NCI-H345 (cell line): ENCODE measurements around the gene VEPH1.
A peak's percentile ranks its signal among the peaks of the same experiment; 100 is the strongest.

ENCODE experiments used
- DNase-seq: peaks from one replicate; lab custom pipeline; 2025; lab: John Stamatoyannopoulos, UW

Gene VEPH1

DNA sequence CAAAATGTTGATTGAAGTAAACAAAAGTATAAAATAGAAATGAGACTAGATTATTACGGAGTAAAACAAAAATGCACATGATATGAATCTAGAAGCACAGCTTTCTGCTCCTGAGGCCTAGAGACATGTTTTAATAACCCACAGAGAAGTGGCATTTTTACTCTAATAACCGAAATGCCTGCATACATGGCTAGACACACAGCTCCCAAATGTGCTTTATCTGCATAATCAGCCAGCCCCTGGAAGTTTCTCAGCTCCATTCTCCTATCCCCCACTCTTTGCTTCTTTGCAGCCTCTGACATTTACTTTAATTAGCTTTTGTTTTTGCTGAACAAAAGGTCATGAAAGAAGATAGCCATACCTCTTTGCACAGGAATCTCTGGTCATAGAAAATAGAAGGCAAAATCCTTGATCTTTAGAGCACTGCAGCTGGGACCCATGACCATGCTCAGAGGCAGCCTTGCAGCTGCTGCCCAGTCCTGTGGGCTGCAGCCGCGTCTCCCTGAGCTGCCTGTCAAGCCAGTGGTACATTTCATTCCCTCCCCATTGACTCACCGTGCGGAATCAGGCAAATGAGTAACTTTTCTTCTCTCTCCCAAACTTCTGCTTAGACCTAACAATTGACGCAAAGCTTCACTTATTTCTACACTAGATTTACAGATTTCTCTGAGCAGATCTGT is at the start of gene VEPH1:
VEPH1 (minus strand) TSS at position 501 of the 680 bp plus-strand sequence. CDS start 8,067 bp downstream, outside the sequence.
- DNase-seq: no peak

DNA sequence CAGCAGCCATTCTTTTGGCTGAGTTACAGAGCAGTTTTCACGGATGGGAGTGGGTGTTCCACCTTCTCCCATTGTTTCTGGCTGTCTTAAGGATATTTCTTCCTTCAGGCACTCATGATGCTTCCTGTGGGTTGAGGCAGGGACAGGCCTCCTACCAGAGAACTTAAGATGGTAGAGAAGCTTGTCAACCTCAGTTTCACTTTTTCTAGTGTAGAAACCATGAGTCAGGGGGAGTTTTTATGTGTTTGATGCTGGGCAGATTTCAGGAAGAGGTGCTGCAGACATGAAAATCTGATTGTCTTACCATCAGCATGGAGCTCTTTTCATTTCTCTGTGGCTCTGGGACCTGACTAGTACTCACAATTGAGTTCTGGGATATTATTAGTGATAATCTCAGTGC is 48.7 kb upstream of the VEPH1 start:
- no peak for DNase-seq

DNA sequence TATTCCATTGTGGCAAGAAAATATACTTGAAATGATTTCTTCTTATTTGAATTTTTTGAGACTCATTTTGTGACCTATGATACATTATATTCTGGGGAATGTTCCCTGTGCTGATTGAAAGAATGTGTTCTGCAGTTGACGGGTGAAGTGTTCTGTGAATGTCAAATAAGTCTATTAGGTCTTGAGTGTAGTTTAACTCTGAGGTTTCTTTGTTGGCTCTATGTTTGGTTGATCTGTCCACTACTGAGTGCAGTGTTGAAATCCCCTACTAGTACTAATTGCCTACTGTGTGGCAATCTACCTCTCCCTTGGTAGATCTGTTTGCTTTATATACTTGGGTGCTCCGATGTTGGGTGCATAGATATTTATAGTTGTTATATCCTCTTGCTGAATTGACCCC is 46.3 kb upstream of the VEPH1 start:
- no peak for DNase-seq

DNA sequence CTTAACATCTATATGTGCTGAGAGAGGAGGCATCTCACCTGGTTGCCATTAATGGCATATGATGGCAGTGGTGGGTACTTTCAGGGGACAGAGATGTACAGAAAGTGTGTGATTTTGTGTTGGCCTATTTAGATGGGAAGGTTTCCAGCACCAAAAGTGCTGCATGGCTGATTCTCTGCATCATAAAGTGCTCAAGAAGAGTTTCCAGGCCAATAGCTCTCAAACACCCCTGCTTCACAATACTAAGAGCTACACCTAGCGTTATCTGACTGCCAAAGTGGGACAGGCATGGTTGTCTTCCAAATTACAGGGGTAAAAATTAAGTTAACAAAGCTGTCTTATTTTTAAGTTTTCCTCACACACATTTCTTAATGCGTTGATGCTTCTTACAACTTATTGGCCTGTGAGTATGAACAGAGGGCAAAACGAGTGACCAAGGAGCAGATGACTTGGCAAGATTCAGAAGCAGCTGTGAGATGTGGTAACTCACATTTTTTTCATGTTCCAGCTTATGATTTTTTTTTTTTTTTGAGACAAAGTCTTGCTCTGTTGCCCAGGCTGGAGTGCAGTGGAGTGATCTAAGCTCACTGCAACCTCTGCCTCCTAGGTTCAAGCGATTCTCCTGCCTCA is 41.4 kb upstream of the VEPH1 start:
- no peak for DNase-seq

DNA sequence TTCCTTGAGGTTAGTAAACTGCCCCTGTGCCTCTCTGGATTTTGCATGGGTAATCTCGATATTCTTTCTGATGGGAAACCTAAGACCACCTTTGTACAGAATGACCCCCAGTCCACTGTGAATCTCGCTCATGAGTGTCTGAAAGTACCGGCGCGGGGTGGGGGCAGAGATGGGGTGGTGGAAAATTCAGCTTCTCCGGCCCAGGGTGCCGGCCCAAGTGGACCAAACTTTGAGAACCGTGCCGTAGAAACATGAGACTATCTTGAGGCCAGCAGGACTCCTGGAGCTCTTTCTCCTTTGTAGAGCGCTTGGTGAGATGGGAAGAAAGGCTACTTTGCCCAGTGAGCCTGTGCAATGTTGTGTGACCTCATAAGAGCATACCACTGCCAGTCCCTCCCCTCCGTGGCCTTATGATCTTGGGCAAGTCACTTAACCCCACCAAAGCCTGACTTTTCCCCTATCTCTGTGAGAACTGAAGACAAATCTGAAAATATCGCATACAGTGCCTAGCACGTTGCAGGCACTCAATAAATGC is 40.4 kb upstream of the VEPH1 start:
- no peak for DNase-seq

DNA sequence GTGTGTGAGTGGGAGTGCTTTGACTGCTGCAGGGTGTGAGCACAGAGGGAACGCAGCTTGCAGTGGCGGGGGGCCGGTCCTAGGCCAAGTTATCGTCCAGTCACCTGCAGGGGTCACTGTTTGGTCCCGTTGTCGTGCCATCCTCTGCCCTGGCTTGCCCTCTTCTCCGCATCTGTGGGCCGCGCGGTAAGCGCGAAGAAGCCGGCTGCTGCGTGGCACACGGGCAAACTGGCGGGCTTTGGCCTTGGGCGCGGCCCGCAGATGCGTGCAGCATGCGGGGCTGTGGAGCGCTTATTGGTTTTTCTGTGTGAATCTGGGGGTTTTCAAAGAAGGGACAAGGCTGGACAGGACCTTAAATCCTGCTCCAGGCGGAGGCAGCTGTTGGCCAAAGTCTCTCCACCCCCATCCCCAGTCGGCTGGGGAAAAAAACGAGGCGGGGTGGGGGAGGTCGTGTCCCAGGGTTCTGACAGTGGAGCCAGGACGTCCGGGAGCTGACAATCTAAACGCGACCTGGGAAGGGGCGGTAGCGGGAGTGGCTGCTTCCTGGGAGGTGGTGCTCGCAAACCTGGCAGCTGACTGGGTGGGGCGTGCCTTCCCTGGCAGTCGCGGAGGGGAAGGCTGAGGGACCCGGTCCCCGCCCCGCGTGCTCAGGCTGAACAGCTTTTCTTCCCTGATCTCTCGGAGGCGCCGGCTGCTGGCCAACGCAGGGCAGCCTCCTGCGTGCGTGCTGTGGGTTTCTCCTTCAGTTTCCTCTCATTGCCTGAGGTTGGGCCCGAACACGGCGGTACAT is 39.7 kb upstream of the VEPH1 start:
- no peak for DNase-seq

DNA sequence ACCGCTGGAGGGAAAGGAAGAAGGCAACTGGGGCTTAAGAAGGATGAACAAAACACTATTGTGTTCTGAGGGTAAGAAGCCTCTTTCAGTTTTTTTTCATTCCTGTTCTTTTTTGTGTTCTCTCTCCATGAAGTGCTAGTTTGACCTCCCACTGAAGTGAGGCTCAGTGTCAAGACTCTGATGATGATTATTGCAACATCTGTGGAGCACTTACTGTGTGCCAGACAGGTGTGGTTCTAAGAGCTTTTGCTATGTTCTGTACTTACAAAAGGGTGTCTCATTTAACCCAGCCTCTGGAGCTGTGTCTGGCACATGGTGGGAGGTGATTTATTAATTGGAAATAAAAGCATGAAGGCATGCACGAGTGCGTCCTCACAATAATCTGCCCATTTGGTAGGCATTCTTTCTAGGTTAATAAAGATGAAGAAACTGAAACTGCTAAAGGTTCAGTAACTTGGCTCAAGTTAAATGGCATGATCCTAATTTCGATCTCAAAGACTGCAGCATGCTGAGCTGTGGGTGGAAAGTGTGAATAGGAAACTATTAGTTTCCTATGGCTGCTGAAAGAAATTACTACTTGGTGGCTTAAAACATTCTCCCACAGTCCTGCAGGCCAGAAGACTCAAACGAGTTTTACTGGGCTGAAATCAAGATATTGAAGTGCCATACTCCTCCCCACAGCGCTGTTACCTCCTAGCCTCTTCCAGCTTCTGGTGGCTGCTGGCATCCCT is 38.5 kb upstream of the VEPH1 start:
- DNase-seq: no peak

DNA sequence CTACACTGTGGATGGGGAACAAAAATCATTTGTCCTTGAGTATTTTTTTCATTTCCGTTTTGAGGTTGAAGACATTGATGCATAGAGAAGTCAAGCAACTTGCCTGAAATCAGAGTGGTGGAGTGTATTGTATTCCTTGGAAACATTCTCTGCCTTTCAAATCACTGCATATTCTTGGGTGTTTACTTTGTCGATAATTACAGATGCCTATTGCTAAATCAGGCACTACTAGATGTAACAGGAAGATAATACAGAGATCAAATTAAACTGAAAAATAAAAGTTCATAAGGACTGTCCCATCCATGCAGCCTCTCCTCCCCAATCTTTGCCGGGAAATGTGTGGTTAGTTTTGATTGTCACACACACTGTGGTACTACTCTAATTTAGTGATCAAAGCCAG is 37.4 kb upstream of the VEPH1 start:
- DNase-seq: no peak

DNA sequence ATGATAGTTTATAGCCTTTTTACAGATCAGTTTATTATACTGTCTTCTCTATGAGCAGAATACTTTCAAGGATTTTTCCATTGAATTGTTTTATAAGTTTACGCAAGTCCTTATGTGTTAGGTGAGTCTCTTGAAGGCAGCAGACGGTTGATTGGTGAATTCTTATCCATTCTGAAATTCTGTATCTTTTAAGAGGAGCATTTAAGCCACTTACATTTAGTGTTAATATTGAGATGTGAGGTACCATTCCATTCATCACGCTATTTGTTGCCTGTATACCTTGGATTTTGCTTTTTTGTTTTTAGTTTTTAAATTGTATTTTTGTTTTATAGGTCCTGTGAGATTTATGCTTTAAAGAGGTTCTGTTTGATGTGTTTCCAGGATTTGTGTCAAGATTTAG is 32.5 kb upstream of the VEPH1 start:
- DNase-seq: no peak

DNA sequence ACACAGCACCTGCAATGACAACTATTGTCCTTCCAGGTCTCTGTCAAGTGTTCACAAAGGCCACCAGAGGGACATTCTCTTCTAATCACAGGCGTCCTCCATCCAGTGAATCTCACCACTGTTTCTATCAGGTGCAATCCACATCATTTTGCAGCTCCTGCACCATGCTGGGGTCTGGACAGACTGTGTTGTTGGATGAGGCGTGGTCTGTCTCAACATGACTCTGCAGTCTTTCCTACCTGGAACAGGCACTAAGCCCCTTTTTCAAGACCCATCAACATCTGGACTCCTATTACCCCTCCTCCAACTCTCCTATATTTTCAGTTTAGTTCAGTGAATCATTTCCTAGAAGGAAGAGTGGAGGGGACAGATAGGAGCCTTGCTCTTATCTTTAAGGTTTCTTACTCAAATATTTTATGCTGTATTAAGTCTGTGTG is 31.5 kb upstream of the VEPH1 start:
- no peak for DNase-seq

DNA sequence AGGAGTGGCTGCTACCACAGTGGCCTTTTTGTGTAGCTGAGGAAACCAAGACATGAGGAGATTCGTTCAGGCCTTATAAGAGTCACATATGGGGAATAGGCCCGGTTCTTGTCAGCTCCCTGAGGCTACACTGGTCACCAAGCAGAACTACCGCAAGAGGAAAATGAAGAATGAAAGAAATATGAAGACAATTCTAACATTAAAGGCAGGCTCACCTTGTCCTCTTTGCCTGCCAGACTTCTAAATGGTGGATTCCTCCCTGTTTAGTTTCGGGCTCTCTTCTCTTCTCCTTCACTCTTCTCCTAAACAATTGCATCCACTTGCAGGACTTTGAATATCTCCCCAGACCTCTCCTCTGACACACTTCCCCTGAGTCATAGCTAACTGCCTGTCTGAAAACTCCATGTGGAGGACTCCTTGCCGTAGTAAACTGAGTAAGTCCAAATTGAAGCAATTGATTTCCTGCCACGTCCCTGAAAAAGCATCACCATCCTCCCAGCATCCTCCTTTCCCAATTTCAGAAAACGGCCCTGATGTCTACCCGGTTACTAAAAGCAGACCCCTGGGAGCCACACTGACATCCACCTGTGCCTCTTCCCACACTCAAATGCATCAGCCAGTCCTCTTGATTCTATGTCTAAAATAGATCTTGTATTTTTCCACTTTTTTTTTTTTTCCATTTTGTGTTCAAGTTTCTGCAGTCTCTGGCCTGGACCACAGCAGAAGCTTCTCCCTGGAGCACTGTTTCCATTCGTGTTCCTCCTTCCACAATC is 30.3 kb upstream of the VEPH1 start:
- no peak for DNase-seq

DNA sequence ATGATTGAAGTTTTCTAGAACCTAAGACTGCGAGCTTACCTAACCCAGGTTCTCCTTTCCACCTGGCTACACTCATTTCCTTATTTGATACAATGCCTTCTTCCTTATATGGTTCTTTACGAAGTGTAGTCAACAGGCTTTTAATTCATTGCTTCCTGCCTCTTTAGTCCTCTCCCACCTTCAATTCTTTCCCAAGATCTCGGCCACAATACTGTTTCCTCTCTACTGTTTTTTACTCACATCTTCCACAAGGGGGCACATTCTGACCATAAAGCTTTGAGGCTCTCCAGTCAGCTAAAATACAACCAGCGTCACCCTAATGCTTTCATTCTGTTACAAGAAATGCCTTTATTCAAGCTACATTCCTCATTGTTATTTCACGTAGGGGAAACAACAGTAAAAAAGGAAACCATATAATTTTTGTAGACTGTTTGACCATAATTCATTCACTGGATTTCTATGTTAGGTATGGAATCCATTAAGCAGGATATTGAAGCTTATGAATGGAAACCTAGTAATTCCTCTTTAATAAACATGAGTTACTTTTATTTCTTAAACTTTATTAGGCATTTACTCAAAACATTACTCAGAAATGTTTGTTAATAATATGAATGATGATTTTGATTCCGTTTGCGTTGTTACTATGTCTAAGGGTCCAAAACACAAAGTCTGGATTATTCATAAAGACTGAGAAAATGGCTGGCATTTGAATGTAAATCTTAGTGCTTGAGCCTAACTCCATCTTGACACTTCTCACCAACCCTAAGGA is 29.5 kb upstream of the VEPH1 start:
- DNase-seq: peak; percentile 43

DNA sequence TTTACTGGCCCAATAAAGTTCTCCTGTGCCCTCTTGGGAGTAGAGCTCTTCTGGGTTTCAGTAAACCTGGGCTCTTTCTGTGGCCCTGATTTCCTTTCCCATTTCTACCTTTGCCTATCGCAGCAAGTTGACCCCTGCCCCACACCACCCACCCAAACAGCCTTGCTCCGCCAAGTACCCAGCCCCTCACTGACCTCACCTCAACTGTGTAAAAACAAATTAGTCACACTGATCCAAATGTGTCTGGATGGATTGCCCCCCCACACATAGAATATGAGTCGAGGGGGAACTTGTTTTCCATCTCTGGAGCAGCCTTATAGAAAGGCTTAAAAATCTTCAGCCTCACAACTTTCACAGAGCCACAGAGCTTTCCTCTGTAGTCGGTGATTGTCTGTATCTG is 28.6 kb upstream of the VEPH1 start:
- no peak for DNase-seq

DNA sequence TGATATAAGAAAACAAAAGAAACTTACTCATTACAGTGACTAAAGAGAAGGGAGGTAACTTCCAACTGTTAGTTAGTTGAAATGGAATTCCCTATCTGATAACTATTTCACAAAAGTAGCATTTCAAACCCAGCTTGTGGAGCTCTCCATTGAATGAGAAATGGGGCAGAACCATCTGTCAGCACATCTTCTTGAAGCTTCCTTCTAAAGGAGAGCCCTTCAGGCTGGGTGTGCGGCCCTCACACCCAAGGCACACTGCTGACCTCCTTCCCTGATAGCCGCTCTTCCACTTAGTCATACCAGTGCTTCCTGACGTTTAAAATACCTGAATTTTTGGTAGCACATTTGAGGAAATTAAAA is 28.1 kb upstream of the VEPH1 start:
- no peak for DNase-seq

DNA sequence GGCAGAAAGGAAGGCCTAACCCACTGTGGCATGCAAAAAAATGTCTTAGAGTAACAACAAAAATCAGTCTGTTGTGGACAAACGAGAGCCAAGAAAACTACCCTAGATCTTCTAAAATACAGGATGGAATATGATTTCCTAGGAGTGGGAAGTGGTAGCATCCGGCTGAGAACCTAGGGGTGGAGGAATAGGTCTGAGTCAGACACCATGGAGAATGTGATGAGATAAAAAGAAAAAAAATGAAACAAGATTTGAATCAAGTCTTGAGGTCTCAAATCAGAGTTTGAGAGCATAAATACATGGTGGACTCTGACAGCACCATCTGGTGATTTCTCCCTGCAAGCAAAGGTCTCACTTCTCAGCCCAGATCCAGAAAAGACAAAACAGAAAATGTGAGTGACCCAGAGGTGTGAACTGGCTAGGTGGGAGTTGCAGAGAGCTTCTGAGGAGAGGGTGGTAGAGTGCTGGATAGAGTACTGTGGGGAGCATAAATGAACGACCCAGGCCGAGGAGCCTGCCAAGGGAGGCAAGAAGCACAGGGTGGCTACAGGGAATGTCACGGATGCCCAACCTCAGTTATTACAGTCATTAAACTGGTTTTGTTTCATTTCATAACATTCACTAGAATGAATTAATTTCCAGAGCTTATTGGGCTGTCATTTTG is 27.6 kb upstream of the VEPH1 start:
- DNase-seq: no peak

DNA sequence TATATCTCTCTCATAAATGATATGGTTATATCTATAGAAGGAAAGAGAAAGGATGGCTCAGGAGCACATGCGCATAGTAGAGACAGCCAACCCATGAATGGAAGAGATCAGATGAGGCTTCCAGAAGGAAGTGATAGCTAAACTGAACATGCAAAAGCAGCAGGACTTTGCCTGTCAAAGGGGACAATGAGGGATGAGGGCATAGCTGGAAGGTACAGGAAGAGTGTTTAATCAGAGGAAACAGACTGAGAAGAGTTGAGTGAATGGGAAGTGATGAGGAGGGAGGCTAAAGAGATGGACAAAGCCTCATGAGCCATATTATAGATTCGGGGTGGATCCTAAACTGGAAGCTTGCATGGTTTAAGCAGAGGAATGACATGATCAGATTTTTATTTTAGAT is 26.5 kb upstream of the VEPH1 start:
- no peak for DNase-seq

DNA sequence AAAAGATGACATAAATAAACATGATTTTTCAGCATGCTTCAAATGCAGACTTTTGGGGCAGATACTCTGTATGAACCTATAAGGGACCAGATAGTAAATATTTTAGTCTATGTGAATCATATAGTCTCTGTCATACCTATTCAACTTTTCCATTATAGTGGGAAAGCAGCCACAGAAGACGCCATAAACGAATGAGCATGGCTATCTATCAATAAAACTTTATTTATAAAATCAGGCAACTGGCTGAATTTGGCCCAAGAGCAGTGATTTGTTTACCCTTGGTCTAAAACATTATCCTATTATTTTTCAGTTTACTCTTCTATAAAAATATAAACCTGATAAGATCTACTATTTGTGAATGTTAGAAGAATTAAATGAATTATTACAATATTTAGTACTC is 25.9 kb upstream of the VEPH1 start:
- DNase-seq: no peak

DNA sequence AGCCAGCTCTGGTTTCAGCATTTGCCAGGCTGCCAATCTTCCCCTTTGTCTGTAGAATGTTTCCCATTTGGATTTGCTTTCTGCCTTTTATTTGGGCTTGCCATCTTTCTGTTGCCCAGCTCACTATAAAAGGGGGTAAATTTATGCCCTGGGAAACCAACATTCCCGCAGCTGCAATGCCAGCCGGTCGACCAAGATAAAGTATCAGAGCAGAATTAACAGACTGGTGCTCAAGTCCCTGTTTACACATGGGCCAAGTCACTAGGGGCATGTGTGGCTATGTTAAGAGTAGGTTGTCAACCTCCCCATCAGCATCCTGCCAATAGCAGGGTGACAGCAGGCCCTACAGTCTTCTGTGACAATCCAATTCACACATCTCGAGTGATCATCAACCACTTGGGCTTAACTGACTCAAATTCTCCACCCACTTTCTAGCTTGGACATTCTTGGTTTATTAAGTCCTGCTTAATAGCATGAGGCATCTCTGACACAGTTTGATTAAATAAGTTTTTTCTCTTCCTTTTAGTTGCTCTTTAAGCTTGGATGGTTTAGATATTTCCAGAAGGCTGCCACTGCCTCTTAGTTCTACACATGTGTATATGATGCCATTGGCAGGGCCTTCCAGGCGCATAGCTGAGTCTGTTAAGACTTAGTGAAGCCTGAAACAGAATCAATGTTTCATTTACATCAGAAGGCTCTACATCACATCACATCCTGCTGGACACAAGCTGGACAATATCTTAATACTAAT is 24.1 kb upstream of the VEPH1 start:
- no peak for DNase-seq

DNA sequence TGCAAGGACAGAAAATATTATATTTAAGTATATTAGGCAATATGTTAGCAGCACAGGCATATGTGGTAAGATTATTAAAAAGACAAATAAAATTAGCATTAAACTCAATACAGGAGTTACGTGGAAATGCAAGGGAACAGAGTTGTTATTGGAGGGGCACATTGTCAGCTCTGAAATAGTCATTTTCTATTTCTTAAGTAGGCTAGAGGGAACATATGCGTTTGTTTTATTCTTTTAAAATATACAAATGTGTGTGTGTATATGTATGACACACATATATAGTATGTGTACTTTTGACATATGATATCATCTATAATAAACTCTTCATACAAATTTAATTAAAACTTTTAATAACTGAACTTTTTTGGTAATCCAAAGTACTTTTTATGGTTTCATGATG is 22.8 kb upstream of the VEPH1 start:
- no peak for DNase-seq

DNA sequence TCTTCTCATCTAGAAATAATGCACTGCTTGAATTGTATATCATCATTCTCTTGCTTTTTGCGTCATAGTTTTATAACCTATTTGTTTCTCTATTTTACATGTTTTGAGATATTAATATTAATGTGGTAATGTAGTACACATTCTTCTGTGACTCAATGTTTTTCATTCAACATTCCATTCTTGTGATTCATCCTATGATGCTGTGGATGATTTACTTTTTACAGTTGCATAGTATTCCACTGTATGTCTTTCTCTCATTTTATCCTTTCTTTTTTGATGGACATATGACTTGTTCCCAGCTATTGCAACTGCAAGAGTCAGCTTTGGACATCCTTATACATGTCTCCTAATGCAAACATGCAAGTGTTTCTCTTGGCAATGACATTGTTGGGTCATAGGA is 20.6 kb upstream of the VEPH1 start:
- DNase-seq: no peak
